Panc1 (cell line): ENCODE results near the gene AKR1C2.
"Not testable (repeated sequence)": the region's sequence is repeated elsewhere in the genome, so short reads cannot be mapped to it uniquely, and the experiment has no call there.

Experiments used
- POLR2AphosphoS5 ChIP-seq: IDR thresholded peaks from 2 replicates; pipeline ENCODE4 v1.6.1; 2012; ENCODE audit warnings: mild to moderate bottlenecking, low read depth, low read length, moderate library complexity
- SIN3A ChIP-seq: IDR thresholded peaks from 2 replicates; pipeline ENCODE4 v1.6.1; 2012; ENCODE audit warnings: low read depth, mild to moderate bottlenecking, low read length, moderate library complexity, borderline replicate concordance; ENCODE audit not compliant: insufficient read depth
- TCF7L2 ChIP-seq: IDR thresholded peaks from 2 replicates; pipeline ENCODE4 v1.6.1; 2011; ENCODE audit warnings: mild to moderate bottlenecking, low read depth, low read length, inconsistent platforms
- TF ChIP-seq, protein P1 (sequence below): fragments of 450-650 bp; IDR thresholded peaks from 2 replicates; pipeline ENCODE4 v1.5.1; 2017; ENCODE audit warnings: mild to moderate bottlenecking
- TF ChIP-seq, protein P2 (sequence below), 2 experiments: IDR thresholded peaks; 2 replicates each; pipeline ENCODE4 v1.6.1; 2011 to 2012; ENCODE audit warnings: low read depth in 2 of 2, control low read depth in 1 of 2, low read length in 1 of 2, mild to moderate bottlenecking in 1 of 2, moderate library complexity in 1 of 2; ENCODE audit not compliant: insufficient read depth in 1 of 2

- TF ChIP-seq, protein P1, sequence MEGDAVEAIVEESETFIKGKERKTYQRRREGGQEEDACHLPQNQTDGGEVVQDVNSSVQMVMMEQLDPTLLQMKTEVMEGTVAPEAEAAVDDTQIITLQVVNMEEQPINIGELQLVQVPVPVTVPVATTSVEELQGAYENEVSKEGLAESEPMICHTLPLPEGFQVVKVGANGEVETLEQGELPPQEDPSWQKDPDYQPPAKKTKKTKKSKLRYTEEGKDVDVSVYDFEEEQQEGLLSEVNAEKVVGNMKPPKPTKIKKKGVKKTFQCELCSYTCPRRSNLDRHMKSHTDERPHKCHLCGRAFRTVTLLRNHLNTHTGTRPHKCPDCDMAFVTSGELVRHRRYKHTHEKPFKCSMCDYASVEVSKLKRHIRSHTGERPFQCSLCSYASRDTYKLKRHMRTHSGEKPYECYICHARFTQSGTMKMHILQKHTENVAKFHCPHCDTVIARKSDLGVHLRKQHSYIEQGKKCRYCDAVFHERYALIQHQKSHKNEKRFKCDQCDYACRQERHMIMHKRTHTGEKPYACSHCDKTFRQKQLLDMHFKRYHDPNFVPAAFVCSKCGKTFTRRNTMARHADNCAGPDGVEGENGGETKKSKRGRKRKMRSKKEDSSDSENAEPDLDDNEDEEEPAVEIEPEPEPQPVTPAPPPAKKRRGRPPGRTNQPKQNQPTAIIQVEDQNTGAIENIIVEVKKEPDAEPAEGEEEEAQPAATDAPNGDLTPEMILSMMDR, result not testable (repeated sequence)
- TF ChIP-seq, protein P2, sequence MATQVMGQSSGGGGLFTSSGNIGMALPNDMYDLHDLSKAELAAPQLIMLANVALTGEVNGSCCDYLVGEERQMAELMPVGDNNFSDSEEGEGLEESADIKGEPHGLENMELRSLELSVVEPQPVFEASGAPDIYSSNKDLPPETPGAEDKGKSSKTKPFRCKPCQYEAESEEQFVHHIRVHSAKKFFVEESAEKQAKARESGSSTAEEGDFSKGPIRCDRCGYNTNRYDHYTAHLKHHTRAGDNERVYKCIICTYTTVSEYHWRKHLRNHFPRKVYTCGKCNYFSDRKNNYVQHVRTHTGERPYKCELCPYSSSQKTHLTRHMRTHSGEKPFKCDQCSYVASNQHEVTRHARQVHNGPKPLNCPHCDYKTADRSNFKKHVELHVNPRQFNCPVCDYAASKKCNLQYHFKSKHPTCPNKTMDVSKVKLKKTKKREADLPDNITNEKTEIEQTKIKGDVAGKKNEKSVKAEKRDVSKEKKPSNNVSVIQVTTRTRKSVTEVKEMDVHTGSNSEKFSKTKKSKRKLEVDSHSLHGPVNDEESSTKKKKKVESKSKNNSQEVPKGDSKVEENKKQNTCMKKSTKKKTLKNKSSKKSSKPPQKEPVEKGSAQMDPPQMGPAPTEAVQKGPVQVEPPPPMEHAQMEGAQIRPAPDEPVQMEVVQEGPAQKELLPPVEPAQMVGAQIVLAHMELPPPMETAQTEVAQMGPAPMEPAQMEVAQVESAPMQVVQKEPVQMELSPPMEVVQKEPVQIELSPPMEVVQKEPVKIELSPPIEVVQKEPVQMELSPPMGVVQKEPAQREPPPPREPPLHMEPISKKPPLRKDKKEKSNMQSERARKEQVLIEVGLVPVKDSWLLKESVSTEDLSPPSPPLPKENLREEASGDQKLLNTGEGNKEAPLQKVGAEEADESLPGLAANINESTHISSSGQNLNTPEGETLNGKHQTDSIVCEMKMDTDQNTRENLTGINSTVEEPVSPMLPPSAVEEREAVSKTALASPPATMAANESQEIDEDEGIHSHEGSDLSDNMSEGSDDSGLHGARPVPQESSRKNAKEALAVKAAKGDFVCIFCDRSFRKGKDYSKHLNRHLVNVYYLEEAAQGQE (IDR thresholded peaks at IDR 0.05; ENCODE audit: insufficient read depth in 1 of 2, low read depth in 2 of 2, low read length in 1 of 2), result not testable (repeated sequence)
- not testable (repeated sequence) for TF ChIP-seq POLR2AphosphoS5, TCF7L2, SIN3A
These were observed 63.6 kb downstream of the AKR1C2 start for GRCh38 chr10:4940073-4940428.
